Pancreas (tissue), 10 donors: Measurements from ENCODE around the gene TMEM30B. TPM values are rescaled to one million over a fixed set of nuclear protein-coding genes. Genes with fewer than 3 reads are reported as not detected.

Experiments used
- ATAC-seq, 4 donors: fragments of 200-7000 bp; cut with Tn5 transposase; one replicate each; pipeline versions ENCODE4 v1.8.0 to v1.9.1; 2020; ENCODE audit warnings: mild to moderate bottlenecking in 4 of 4, moderate library complexity in 4 of 4
- DNase-seq, 6 donors: peaks; one replicate each; pipeline ENCODE4 v3.0.0-alpha.2; 2020
- FAIRE-seq: peaks from 2 replicates; lab custom pipeline; 2012; peaks lifted over from hg19 to GRCh38; lab: Jason Lieb, UNC
- H3K27ac ChIP-seq, 4 donors: fragments of 200-600 bp; sonication (generic); 1 replicate in 3 of 4; 2 replicates in 1 of 4; pipeline versions ENCODE4 v1.5.0 to v1.8.0; 2020
- H3K27me3 ChIP-seq, 4 donors: fragments of 200-600 bp; one replicate each; pipeline ENCODE4 v1.8.0; 2021
- H3K36me3 ChIP-seq, 3 donors: fragments of 200-600 bp; sonication (generic) in 1 of 3; one replicate each; pipeline versions ENCODE4 v1.5.0 to v1.8.0; 2020 to 2021
- H3K4me1 ChIP-seq, 3 donors: fragments of 200-600 bp; one replicate each; pipeline ENCODE4 v1.8.0; 2021
- H3K4me3 ChIP-seq, 4 donors: fragments of 200-600 bp; sonication (generic) in 2 of 4; one replicate each; pipeline versions ENCODE4 v1.5.0 to v1.8.0; 2020 to 2021
- H3K9me3 ChIP-seq, 4 donors: fragments of 200-600 bp; one replicate each; pipeline ENCODE4 v1.8.0; 2021
- WGBS, 2 donors: extraction: QIAGEN DNeasy Blood & Tissue Kit; methylation state at CpG; one replicate each; pipeline ENCODE4 v1.1.7; 2013; 5-methylcytosine and 5-hydroxymethylcytosine counted together
- intact Hi-C, 3 donors: fragments of 100-400 bp; cut with DNase I; formaldehyde crosslinking; loops; one replicate each; pipeline versions ENCODE4 v1.11.1 to v1.14.2; 2022
- polyA plus RNA-seq, 2 donors: library from polyadenylated mRNA; stranded (reverse); fragments of 200-250 nt; gene quantifications; one replicate each; pipeline ENCODE4 v1.2.3, GENCODE V29; 2013
- total RNA-seq, 6 donors: library from RNA; stranded (reverse); fragmentation: NEBNext Ultra II Directional in 4 of 6; extraction: Animal tissue kit (Norgen Biotek cat#: 25700) in 4 of 6; gene quantifications; one replicate each; pipeline versions ENCODE4 v1.2.1 to v1.2.4, GENCODE V29; 2021 to 2023
- TF ChIP-seq, protein P1 (sequence below), 4 donors: fragments of 200-600 bp; sonication (generic) in 3 of 4; IDR thresholded peaks; one replicate each; pipeline versions ENCODE4 v1.5.0 to v1.8.0; 2021; ENCODE audit warnings: antibody characterized with exemption in 4 of 4
- donor health status: healthy with polysubstance abuse.
- donor health status: DM: no; HTN: no; CAD: no; lungs with moderate emphysema.
- donor health status: DM: no; HTN: no; CAD: no.
- donor health status: control.
- donor health status: control.
- donor health status: Bipolar disorder and iron deficiency.
- donor health status: DM: yes; HTN: yes; CAD: no.
- donor health status: DM: no; HTN: no; CAD: no.
- donor health status: DM: no; HTN: no; CAD: no.
- donor health status: DM: yes; HTN: yes; CAD: no.

TMEM30B gene
- total and polyA plus RNA-seq, 8 donors: 10.1 to 21.3 (median 17.7) TPM

DNA sequence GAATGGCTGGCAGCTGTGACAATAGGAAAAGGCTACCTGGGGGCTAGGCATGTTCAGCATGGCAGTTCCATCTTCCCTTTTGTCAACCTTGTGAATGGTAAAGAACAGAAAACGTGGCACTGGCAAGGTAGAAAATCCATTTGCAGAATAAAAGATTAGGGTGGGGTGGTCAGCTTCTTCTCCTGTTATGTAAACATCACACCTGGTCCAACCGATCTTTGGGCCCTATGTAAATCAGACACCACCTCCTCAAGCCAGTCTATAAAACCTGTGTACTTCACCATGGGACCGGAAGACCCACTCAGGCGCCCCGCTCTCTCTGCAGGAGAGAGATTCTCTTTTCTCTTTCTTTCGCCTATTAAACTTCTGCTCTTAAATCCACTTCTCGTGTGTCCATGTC is 19.6 kb upstream of the TMEM30B start:
- DNase-seq (no peak), ATAC-seq (no peak), FAIRE-seq (no peak)
- Histone ChIP-seq H3K27me3 (no peaks in the 10 kb centered on the region), H3K4me3 (no peak overlapping the region), H3K9me3 (no peaks in the 10 kb centered on the region), H3K4me1 (peaks cover 0 to 6% (median 0%) of the 10 kb centered on the region in 3 donors), H3K36me3 (no peaks in the 10 kb centered on the region), H3K27ac (no peak overlapping the region)
- TF ChIP-seq, protein P1, sequence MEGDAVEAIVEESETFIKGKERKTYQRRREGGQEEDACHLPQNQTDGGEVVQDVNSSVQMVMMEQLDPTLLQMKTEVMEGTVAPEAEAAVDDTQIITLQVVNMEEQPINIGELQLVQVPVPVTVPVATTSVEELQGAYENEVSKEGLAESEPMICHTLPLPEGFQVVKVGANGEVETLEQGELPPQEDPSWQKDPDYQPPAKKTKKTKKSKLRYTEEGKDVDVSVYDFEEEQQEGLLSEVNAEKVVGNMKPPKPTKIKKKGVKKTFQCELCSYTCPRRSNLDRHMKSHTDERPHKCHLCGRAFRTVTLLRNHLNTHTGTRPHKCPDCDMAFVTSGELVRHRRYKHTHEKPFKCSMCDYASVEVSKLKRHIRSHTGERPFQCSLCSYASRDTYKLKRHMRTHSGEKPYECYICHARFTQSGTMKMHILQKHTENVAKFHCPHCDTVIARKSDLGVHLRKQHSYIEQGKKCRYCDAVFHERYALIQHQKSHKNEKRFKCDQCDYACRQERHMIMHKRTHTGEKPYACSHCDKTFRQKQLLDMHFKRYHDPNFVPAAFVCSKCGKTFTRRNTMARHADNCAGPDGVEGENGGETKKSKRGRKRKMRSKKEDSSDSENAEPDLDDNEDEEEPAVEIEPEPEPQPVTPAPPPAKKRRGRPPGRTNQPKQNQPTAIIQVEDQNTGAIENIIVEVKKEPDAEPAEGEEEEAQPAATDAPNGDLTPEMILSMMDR (IDR thresholded peaks at IDR 0.05): no peak
- WGBS, 2 donors: 89 to 93% methylated on average over 7 of the region's 7 CpGs
- intact Hi-C loops: no loop called here

DNA sequence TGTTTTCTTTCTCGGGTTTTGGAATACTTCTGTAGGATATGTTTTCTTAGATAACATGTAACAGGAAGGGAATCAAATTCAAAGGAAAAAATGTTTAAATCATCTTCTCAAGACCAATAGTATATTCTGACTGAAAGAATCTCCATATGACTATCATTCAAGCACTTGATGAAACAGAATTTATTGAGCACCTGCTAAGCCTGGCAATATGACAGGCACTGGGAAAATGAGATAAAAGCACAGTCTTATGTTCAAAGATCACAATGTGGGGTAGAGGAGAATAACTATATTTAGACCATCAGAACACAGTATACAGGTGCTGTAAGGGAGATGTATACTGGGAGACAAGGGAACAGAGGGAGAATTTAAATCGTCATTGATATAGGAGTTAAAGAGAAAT is 19.1 kb upstream of the TMEM30B start:
- TF ChIP-seq, protein P1 (IDR thresholded peaks at IDR 0.05): no peak
- FAIRE-seq (no peak), ATAC-seq (no peak), DNase-seq (no peak)
- Histone ChIP-seq H3K36me3 (no peaks in the 10 kb centered on the region), H3K4me1 (peaks cover 0 to 6% (median 0%) of the 10 kb centered on the region in 3 donors), H3K9me3 (no peaks in the 10 kb centered on the region), H3K27me3 (no peaks in the 10 kb centered on the region), H3K27ac (no peak overlapping the region), H3K4me3 (no peak overlapping the region)
- intact Hi-C loops: no loop called here
- WGBS, 2 donors: 49 to 56% methylated on average over 2 of the region's 2 CpGs

DNA sequence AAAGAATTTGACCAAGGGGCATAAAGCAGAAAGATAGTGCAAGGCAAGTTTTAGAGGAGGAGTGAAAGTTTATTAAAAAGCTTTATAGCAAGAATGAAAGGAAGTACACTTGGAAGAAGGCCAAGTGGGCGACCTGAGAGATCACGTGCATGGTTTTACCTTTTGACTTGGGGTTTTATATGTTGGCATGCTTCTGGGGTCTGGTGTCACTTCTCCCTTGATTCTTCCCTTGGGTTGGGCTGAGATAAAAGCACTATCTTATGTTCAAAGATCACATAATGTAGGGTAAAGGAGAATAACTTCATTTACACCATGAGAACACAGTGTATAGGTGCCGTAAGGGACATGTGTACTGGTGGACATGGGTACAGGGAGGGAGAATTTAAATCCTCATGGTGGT is 17.7 kb upstream of the TMEM30B start:
- Histone ChIP-seq H3K9me3 (no peaks in the 10 kb centered on the region), H3K36me3 (no peaks in the 10 kb centered on the region), H3K27ac (no peak overlapping the region), H3K4me3 (no peak overlapping the region), H3K27me3 (no peaks in the 10 kb centered on the region), H3K4me1 (peaks cover 0 to 6% (median 0%) of the 10 kb centered on the region in 3 donors)
- ATAC-seq: no peak
- FAIRE-seq: no peak
- no peak for DNase-seq
- 60 to 61% methylated on average over 3 of the region's 3 CpGs for WGBS, 2 donors
- intact Hi-C loops: loop anchor here in 1 of 3 donors (10.0 kb wide), 1 partner anchor 156 kb away; no protein-coding TSS in a partner anchor
- TF ChIP-seq, protein P1 (IDR thresholded peaks at IDR 0.05): no peak

DNA sequence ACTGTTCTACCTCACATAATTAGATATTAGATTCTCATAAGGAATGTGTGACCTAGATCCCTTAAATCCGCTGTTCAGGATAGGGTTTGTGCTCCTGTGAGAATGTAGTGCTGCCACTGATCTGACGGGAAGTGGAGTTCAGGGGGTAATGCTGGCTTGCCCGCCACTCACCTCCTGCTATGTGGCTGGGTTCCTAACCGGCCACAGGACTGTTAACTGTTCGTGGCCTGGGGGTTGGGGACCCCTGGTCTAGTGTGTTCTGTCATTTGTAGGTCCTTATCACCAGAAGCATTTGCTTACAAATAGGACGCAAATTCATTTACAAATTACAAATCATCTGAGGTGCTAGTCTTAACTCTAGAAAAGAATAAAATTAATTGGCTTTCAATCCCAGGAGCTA is 16.4 kb upstream of the TMEM30B start:
- intact Hi-C loops: loop anchor here in 1 of 3 donors (10.0 kb wide), 1 partner anchor 157 kb away; no protein-coding TSS in a partner anchor
- Histone ChIP-seq H3K4me1 (peaks cover 0 to 6% (median 0%) of the 10 kb centered on the region in 3 donors), H3K27ac (no peak overlapping the region), H3K9me3 (no peaks in the 10 kb centered on the region), H3K27me3 (no peaks in the 10 kb centered on the region), H3K36me3 (no peaks in the 10 kb centered on the region), H3K4me3 (no peak overlapping the region)
- DNase-seq (no peak), FAIRE-seq (no peak), ATAC-seq (no peak)
- 71 to 75% methylated on average over 6 of the region's 6 CpGs for WGBS, 2 donors
- TF ChIP-seq, protein P1 (IDR thresholded peaks at IDR 0.05): no peak

DNA sequence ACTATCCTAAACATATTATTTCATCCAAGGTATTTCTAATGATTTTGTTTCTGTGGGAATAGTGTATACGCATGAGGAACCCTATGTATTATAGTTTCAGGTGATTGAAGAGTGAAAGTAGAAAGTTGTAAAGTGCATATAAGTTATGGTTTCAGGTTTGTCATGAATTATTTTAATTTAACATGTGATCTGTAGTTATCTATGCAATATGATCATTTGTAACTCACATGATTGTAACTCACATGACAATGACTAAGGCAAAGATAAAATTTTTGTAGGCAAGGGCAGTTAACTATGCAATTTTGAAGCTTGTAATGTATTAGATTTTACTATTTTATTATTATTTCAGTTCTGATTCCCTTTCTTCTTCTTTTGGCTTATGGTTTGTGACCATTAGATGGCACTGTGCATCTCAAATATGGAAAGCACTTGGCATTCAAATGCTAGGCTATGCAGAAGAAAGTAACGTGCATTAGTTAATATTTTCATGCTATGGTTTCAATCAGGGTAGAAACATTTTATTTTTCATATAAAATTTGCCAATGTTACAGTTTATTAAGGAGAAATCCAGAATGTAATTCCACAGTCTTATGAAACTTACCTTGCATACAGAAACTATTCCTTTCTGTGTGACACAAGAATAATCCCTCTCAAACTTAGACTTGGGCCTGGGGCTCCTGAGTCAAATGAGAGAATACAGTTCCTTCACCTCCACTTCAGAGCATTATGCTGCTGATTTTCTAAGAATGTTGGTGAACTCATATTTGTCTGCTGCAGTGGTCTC is 15.8 kb upstream of the TMEM30B start:
- DNase-seq: no peak

More for the DNA sequence above, 15.8 kb upstream of the TMEM30B start:
- 25 to 31% methylated on average over 2 of the region's 2 CpGs for WGBS, 2 donors
- TF ChIP-seq, protein P1 (IDR thresholded peaks at IDR 0.05): peak; percentile 7 to 40 (median 36)
- Histone ChIP-seq H3K4me3 (no peak overlapping the region), H3K27me3 (no peaks in the 10 kb centered on the region), H3K27ac (no peak overlapping the region), H3K4me1 (peaks cover 0 to 6% (median 0%) of the 10 kb centered on the region in 3 donors), H3K36me3 (no peaks in the 10 kb centered on the region), H3K9me3 (no peaks in the 10 kb centered on the region)
- FAIRE-seq (peak; percentile 39), ATAC-seq (peak in 3 of 4 donors; percentile 79 to 83 (median 82))
- intact Hi-C loops: loop anchor here in 1 of 3 donors (10.0 kb wide), 1 partner anchor 158 kb away; no protein-coding TSS in a partner anchor
